HepG2 (cell line): Measurements from ENCODE around the gene RNF40. TPM values are rescaled to one million over a fixed set of nuclear protein-coding genes. Genes with fewer than 3 reads are reported as not detected.

Experiments
- ELF3 ChIP-seq: IDR thresholded peaks from 2 replicates; pipeline ENCODE4 v1.6.1; 2016; ENCODE audit warnings: missing genetic modification reagents, missing compliant biosample characterization
- JUNB ChIP-seq: sonication (generic); formaldehyde crosslinking; IDR thresholded peaks from 2 replicates; pipeline ENCODE4 v1.8.0; 2022; ENCODE audit warnings: missing genetic modification reagents, mild to moderate bottlenecking, borderline replicate concordance
- MBNL3 ChIP-seq: fragments of 250-450 bp; sonication (Bioruptor Pico); conservative IDR thresholded peaks from 2 replicates; pipeline ENCODE4 v1.8.0; 2022; ENCODE audit warnings: mild to moderate bottlenecking, inconsistent platforms
- MIER3 ChIP-seq: IDR thresholded peaks from 2 replicates; pipeline ENCODE4 v1.6.1; 2016; ENCODE audit warnings: missing compliant biosample characterization, borderline replicate concordance
- SNAPC2 ChIP-seq: sonication (generic); formaldehyde crosslinking; IDR thresholded peaks from 2 replicates; pipeline ENCODE4 v1.8.1; 2022; ENCODE audit warnings: mild to moderate bottlenecking, missing genetic modification reagents
- TOPORS ChIP-seq: sonication (generic); formaldehyde crosslinking; IDR thresholded peaks from 2 replicates; pipeline ENCODE4 v1.8.0; 2023; ENCODE audit warnings: mild to moderate bottlenecking, missing genetic modification reagents
- ZNF138 ChIP-seq: sonication (generic); formaldehyde crosslinking; IDR thresholded peaks from 2 replicates; pipeline ENCODE4 v1.5.0; 2020; ENCODE audit warnings: mild to moderate bottlenecking, low read depth, missing genetic modification reagents
- ZNF501 ChIP-seq: sonication (generic); formaldehyde crosslinking; IDR thresholded peaks from 2 replicates; pipeline ENCODE4 v1.5.1; 2020; ENCODE audit warnings: mild to moderate bottlenecking, moderate library complexity, missing genetic modification reagents
- polyA plus RNA-seq, 8 experiments: library from polyadenylated mRNA; depleted of rRNA in 3 of 8; stranded (reverse) in 7 of 8; unstranded in 1 of 8; fragments of >200 nt; fragmentation: Illumina TruSeq in 4 of 8; extraction: Trizol in 4 of 8; gene quantifications; 2 replicates each; pipeline versions ENCODE4 v1.2.1 to v1.2.3, GENCODE V29; 2011 to 2016; ENCODE audit warnings: low read depth in 4 of 8, missing spikeins in 1 of 8, mixed read lengths in 1 of 8; ENCODE audit not compliant: insufficient read depth in 1 of 8
- total RNA-seq, 5 experiments: library from RNA; depleted of rRNA; stranded (reverse); fragments of >200 nt; fragmentation: Illumina TruSeq; extraction: Trizol; gene quantifications; 2 replicates each; pipeline ENCODE4 v1.2.3, GENCODE V29; 2016; ENCODE audit warnings: low read depth in 1 of 5
- TF ChIP-seq, protein P1 (sequence below): sonication (generic); formaldehyde crosslinking; IDR thresholded peaks from 2 replicates; pipeline ENCODE4 v1.4.0; 2020; ENCODE audit warnings: mild to moderate bottlenecking, missing genetic modification reagents
- TF ChIP-seq, protein P2 (sequence below): sonication (generic); formaldehyde crosslinking; IDR thresholded peaks from 2 replicates; pipeline ENCODE4 v1.4.0; 2020; ENCODE audit warnings: mild to moderate bottlenecking, missing genetic modification reagents, borderline replicate concordance
- TF ChIP-seq, protein P3 (sequence below): sonication (generic); formaldehyde crosslinking; IDR thresholded peaks from 2 replicates; pipeline ENCODE4 v1.4.0; 2020; ENCODE audit warnings: missing genetic modification reagents; ENCODE audit errors: not compliant biosample characterization
- TF ChIP-seq, protein P4 (sequence below): IDR thresholded peaks from 2 replicates; pipeline ENCODE4 v1.6.1; 2016; ENCODE audit warnings: missing genetic modification reagents, missing compliant biosample characterization
- TF ChIP-seq, protein P5 (sequence below): sonication (generic); formaldehyde crosslinking; conservative IDR thresholded peaks from 2 replicates; pipeline ENCODE4 v1.4.0; 2020; ENCODE audit warnings: missing genetic modification reagents
- TF ChIP-seq, protein P6 (sequence below): IDR thresholded peaks from 2 replicates; pipeline ENCODE4 v1.6.1; 2016; ENCODE audit warnings: mild to moderate bottlenecking
- TF ChIP-seq, protein P7 (sequence below): sonication (generic); formaldehyde crosslinking; IDR thresholded peaks from 2 replicates; pipeline ENCODE4 v1.5.0; 2020; ENCODE audit warnings: mild to moderate bottlenecking, missing genetic modification reagents, borderline replicate concordance

Gene RNF40
- total and polyA plus RNA-seq, 2 of the 13 experiments (the other 11 are each of a cell fraction or from before 2014, with no cell fraction given) = 84.0 to 85.6 TPM

DNA sequence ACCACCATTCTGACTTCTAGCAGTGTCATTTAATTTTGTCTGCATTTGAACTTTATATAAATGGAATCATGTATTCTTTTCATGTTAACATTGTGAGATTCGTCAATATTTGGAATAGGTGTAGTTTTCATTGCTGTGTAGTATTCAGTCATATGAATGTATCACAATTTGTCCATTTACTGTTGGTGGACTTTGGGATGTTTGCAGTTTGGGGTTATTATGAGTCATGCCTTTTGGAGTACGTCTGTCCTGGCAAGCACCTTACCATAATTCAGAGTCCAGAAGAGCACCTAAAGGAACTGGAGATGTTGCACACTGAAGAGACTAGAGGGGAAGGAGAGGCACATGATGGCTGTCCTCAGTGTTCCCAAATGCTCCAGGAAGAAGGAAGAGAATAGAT, 17.0 kb upstream of the RNF40 start (continued):
- TF ChIP-seq, protein P1, sequence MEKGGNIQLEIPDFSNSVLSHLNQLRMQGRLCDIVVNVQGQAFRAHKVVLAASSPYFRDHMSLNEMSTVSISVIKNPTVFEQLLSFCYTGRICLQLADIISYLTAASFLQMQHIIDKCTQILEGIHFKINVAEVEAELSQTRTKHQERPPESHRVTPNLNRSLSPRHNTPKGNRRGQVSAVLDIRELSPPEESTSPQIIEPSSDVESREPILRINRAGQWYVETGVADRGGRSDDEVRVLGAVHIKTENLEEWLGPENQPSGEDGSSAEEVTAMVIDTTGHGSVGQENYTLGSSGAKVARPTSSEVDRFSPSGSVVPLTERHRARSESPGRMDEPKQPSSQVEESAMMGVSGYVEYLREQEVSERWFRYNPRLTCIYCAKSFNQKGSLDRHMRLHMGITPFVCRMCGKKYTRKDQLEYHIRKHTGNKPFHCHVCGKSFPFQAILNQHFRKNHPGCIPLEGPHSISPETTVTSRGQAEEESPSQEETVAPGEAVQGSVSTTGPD (CRISPR knock-in tag) = no peak
- TF ChIP-seq SNAPC2 (CRISPR knock-in tag) = no peak
- no peak for TF ChIP-seq MIER3
- TF ChIP-seq MBNL3 (CRISPR knock-in tag) = no peak
- TF ChIP-seq ELF3 (CRISPR knock-in tag) = peak; percentile 43; the same call in 1 of the 2 replicates
- TF ChIP-seq ZNF138 (CRISPR knock-in tag) = no peak
- TF ChIP-seq, protein P2, sequence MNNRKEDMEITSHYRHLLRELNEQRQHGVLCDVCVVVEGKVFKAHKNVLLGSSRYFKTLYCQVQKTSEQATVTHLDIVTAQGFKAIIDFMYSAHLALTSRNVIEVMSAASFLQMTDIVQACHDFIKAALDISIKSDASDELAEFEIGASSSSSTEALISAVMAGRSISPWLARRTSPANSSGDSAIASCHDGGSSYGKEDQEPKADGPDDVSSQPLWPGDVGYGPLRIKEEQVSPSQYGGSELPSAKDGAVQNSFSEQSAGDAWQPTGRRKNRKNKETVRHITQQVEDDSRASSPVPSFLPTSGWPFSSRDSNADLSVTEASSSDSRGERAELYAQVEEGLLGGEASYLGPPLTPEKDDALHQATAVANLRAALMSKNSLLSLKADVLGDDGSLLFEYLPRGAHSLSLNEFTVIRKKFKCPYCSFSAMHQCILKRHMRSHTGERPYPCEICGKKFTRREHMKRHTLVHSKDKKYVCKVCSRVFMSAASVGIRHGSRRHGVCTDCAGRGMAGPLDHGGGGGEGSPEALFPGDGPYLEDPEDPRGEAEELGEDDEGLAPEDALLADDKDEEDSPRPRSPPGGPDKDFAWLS (CRISPR knock-in tag) = no peak
- TF ChIP-seq, protein P3, sequence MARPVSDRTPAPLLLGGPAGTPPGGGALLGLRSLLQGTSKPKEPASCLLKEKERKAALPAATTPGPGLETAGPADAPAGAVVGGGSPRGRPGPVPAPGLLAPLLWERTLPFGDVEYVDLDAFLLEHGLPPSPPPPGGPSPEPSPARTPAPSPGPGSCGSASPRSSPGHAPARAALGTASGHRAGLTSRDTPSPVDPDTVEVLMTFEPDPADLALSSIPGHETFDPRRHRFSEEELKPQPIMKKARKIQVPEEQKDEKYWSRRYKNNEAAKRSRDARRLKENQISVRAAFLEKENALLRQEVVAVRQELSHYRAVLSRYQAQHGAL (CRISPR knock-in tag) = no peak
- TF ChIP-seq TOPORS (CRISPR knock-in tag) = no peak
- TF ChIP-seq, protein P4, sequence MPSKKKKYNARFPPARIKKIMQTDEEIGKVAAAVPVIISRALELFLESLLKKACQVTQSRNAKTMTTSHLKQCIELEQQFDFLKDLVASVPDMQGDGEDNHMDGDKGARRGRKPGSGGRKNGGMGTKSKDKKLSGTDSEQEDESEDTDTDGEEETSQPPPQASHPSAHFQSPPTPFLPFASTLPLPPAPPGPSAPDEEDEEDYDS = no peak
- no peak for TF ChIP-seq ZNF501 (CRISPR knock-in tag)
- TF ChIP-seq, protein P5, sequence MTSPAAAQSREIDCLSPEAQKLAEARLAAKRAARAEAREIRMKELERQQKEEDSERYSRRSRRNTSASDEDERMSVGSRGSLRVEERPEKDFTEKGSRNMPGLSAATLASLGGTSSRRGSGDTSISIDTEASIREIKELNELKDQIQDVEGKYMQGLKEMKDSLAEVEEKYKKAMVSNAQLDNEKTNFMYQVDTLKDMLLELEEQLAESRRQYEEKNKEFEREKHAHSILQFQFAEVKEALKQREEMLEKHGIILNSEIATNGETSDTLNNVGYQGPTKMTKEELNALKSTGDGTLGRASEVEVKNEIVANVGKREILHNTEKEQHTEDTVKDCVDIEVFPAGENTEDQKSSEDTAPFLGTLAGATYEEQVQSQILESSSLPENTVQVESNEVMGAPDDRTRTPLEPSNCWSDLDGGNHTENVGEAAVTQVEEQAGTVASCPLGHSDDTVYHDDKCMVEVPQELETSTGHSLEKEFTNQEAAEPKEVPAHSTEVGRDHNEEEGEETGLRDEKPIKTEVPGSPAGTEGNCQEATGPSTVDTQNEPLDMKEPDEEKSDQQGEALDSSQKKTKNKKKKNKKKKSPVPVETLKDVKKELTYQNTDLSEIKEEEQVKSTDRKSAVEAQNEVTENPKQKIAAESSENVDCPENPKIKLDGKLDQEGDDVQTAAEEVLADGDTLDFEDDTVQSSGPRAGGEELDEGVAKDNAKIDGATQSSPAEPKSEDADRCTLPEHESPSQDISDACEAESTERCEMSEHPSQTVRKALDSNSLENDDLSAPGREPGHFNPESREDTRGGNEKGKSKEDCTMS = no peak
- TF ChIP-seq, protein P6, sequence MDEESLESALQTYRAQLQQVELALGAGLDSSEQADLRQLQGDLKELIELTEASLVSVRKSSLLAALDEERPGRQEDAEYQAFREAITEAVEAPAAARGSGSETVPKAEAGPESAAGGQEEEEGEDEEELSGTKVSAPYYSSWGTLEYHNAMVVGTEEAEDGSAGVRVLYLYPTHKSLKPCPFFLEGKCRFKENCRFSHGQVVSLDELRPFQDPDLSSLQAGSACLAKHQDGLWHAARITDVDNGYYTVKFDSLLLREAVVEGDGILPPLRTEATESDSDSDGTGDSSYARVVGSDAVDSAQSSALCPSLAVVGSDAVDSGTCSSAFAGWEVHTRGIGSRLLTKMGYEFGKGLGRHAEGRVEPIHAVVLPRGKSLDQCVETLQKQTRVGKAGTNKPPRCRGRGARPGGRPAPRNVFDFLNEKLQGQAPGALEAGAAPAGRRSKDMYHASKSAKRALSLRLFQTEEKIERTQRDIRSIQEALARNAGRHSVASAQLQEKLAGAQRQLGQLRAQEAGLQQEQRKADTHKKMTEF (CRISPR knock-in tag) = no peak
- TF ChIP-seq, protein P7, sequence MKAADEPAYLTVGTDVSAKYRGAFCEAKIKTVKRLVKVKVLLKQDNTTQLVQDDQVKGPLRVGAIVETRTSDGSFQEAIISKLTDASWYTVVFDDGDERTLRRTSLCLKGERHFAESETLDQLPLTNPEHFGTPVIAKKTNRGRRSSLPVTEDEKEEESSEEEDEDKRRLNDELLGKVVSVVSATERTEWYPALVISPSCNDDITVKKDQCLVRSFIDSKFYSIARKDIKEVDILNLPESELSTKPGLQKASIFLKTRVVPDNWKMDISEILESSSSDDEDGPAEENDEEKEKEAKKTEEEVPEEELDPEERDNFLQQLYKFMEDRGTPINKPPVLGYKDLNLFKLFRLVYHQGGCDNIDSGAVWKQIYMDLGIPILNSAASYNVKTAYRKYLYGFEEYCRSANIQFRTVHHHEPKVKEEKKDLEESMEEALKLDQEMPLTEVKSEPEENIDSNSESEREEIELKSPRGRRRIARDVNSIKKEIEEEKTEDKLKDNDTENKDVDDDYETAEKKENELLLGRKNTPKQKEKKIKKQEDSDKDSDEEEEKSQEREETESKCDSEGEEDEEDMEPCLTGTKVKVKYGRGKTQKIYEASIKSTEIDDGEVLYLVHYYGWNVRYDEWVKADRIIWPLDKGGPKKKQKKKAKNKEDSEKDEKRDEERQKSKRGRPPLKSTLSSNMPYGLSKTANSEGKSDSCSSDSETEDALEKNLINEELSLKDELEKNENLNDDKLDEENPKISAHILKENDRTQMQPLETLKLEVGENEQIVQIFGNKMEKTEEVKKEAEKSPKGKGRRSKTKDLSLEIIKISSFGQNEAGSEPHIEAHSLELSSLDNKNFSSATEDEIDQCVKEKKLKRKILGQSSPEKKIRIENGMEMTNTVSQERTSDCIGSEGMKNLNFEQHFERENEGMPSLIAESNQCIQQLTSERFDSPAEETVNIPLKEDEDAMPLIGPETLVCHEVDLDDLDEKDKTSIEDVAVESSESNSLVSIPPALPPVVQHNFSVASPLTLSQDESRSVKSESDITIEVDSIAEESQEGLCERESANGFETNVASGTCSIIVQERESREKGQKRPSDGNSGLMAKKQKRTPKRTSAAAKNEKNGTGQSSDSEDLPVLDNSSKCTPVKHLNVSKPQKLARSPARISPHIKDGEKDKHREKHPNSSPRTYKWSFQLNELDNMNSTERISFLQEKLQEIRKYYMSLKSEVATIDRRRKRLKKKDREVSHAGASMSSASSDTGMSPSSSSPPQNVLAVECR = no peak
- peak; percentile 59 for TF ChIP-seq JUNB
